Ishikawa (cell line): Measurements from ENCODE around the gene SRSF3.

Experiments used
- CEBPB ChIP-seq: IDR thresholded peaks from 2 replicates; pipeline ENCODE4 v1.6.1; 2012
- CREB1 ChIP-seq: IDR thresholded peaks from 2 replicates; pipeline ENCODE4 v1.6.1; 2012; ENCODE audit warnings: low read depth
- EP300 ChIP-seq: IDR thresholded peaks from 2 replicates; pipeline ENCODE4 v1.6.1; 2012; ENCODE audit warnings: borderline replicate concordance
- FOXM1 ChIP-seq: IDR thresholded peaks from 2 replicates; pipeline ENCODE4 v1.6.1; 2012; ENCODE audit warnings: low read depth, borderline replicate concordance
- RAD21 ChIP-seq: IDR thresholded peaks from 2 replicates; pipeline ENCODE4 v1.6.1; 2012; ENCODE audit warnings: low read depth
- REST ChIP-seq: IDR thresholded peaks from 2 replicates; pipeline ENCODE4 v1.6.1; 2012; ENCODE audit warnings: low read depth, mild to moderate bottlenecking
- TAF1 ChIP-seq: IDR thresholded peaks from 2 replicates; pipeline ENCODE4 v1.6.1; 2012; ENCODE audit warnings: low read depth, mild to moderate bottlenecking
- TCF12 ChIP-seq: IDR thresholded peaks from 2 replicates; pipeline ENCODE4 v1.6.1; 2012; ENCODE audit warnings: low read depth
- TEAD4 ChIP-seq: IDR thresholded peaks from 2 replicates; pipeline ENCODE4 v1.6.1; 2012
- ZBTB7A ChIP-seq: IDR thresholded peaks from 2 replicates; pipeline ENCODE4 v1.6.1; 2012; ENCODE audit warnings: low read depth
- TF ChIP-seq, protein P1 (sequence below): IDR thresholded peaks from 2 replicates; pipeline ENCODE4 v1.6.1; 2012

GRCh38 chr6:36566418-36566905, 27.7 kb upstream of the SRSF3 start:
- TF ChIP-seq, protein P1, sequence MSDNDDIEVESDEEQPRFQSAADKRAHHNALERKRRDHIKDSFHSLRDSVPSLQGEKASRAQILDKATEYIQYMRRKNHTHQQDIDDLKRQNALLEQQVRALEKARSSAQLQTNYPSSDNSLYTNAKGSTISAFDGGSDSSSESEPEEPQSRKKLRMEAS: no peak
- no peak for TF ChIP-seq TCF12
- TF ChIP-seq CREB1: no peak
- TF ChIP-seq RAD21: no peak
- TF ChIP-seq TAF1: no peak
- TF ChIP-seq FOXM1: no peak
- no peak for TF ChIP-seq REST
- no peak for TF ChIP-seq TEAD4
- TF ChIP-seq ZBTB7A: no peak
- no peak for TF ChIP-seq EP300
- TF ChIP-seq CEBPB: no peak
